GM19468 (cell line): ENCODE data around the gene MBD3L2.
"Not testable (repeated sequence)": the region's sequence is repeated elsewhere in the genome, so short reads cannot be mapped to it uniquely, and the experiment has no call there.

Experiments used
- ATAC-seq: cut with Tn5 transposase; IDR thresholded peaks from one replicate; pipeline ENCODE4 v1.9.1; 2021; ENCODE audit warnings: mild to moderate bottlenecking, moderate library complexity, moderate number of reproducible peaks; ENCODE audit not compliant: unreplicated experiment; ENCODE audit errors: extremely low read depth

MBD3L2 gene

DNA sequence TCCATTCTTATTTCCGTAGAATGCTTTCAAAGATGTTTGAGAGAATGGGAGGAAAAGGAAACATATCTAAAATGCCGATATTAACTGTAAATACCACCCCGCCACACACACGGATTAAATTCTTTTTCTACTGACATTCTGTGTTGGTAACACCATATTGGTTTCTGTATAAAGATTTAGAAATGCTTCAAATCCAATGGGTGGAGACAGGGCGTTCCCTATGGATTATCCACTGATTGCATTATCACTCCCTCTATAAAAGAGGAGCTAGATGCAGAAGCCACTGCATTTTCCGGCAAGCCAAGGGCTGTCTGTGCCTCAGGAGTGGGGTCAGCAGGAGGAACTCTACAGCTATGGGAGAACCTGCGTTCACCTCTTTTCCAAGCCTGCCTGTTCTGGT is at the start of gene MBD3L2:
TSS of gene MBD3L2 (plus strand) at position 301 of the 400 bp plus-strand sequence. CDS start at position 354, 53 bp downstream.
- not testable (repeated sequence) for ATAC-seq

DNA sequence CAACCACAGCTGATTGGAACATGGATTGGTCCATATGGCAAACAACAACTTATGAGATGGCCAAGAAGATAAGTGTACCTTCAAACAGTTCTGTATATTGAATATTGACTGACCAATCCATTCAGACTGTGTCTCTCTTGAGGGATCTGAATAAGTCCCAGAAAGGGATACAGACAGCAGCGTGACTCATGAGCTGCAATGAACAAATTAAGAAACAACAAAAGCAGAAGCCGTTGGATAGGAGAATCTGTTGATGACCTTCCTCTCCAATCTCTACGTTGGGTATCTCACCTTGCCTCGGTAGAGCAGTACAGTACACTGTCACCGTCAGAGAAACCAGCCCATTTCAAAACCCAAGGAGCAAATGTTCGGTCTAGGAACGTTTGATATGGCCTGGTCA is 49.2 kb upstream of the MBD3L2 start:
- no peak for ATAC-seq

DNA sequence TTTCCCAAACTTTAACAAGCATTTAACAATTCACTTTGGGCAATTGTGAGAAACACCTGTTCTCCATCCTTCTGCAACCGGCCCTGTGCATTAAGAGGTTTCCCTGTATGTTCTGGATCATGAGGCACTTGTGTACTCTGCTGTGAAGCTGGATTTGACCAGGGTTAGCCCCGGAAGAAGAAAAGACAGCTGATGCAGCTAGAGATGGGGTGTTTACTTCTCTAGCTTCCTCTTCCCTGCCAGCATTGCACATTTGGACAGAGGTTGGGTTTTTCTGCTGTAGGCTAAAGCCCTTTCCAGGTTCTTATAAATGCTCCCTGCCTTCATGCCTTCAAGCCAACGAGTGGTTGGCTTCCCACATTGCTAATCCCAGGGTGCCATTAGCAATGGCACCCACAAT is 48.8 kb upstream of the MBD3L2 start:
- ATAC-seq: no peak

DNA sequence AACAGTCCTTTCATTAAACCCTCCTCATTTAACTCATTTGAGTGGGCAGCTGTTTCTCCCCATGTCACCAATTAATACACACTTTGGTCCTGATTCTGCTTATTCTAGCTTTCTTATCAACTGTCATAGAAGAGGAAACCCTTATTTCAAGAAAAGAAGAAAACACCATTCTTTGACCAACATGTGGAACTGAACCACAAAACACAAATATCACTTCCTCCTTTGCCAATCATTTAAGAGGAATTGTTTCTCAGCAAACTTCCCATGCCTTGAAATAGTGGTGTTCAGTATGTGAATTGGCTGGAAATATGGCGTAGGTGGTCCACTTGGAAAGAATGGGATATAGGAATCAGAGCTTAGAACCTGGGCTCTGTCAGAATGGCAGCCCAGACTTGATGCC is 48.3 kb upstream of the MBD3L2 start:
- ATAC-seq: no peak

DNA sequence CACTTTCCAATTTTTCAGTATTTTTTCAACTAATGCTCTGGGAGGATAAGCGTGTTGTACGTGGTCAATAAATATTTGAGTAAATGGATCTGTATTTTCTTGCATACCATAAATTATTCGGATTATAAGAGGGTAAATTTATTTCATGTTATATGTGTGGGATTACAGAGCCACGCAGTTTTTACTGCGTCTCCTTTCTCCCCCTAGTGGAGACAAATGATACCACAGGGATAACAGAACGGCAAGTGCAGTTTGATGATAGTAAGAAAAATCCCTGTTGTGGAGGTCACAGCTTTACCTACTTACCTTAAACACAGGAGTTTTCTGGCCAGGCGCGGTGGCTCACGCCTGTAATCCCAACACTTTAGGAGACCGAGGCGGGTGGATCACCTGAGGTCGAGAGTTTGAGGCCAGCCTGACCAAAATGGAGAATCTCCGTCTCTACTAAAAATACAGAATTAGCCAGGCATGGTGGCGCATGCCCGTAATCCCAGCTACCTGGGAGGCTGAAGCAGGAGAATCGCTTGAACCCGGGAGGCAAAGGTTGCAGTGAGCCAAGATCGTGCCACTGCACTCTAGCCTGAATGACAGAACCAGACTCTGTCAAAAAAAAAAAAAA is 44.7 kb upstream of the MBD3L2 start:
- ATAC-seq: no peak

DNA sequence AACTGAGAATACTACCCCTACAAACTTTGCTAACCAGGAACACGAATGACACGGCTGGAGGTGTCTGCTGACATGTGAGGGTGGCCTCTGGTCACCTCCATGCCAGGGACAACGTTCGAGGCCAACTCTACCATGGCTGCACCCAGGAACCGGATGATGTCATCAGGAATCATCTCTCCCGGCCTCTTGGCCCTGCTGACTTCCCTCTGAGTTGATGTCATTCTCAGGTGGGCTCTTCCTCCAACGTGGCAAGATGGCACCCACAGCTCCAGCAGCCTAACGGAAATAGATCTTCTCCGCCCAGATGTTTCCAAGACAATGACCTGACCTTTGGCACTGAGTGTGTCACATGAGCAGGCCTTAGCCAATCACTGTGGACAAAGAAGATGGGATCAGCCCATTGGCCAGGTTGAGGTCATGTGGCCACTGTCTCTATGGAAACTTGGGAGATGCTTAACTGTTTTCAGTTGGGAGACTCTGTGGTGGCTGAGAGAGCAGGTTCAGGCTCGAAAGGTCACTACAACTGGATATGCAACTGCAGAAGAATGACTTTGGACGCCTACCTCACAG is 42.9 kb upstream of the MBD3L2 start:
- no peak for ATAC-seq

DNA sequence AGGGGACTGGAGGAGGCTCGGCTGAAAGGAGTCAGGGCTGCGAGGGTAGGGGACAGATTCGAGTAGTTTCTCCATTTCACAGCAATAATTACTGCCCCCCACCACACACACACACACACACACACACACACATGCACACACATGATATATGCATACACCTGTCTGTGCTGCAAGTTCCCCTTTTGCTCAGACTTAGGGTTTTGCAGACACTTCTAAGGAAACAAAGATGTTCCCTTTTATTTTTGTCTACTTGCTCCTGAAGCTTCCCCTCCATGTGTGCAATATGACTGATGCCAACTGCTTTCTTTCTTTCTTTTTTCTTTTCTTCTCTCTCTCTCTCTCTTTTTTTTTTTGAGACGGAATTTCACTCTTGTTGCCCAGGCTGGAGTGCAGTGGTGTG is 41.3 kb upstream of the MBD3L2 start:
- ATAC-seq: no peak

DNA sequence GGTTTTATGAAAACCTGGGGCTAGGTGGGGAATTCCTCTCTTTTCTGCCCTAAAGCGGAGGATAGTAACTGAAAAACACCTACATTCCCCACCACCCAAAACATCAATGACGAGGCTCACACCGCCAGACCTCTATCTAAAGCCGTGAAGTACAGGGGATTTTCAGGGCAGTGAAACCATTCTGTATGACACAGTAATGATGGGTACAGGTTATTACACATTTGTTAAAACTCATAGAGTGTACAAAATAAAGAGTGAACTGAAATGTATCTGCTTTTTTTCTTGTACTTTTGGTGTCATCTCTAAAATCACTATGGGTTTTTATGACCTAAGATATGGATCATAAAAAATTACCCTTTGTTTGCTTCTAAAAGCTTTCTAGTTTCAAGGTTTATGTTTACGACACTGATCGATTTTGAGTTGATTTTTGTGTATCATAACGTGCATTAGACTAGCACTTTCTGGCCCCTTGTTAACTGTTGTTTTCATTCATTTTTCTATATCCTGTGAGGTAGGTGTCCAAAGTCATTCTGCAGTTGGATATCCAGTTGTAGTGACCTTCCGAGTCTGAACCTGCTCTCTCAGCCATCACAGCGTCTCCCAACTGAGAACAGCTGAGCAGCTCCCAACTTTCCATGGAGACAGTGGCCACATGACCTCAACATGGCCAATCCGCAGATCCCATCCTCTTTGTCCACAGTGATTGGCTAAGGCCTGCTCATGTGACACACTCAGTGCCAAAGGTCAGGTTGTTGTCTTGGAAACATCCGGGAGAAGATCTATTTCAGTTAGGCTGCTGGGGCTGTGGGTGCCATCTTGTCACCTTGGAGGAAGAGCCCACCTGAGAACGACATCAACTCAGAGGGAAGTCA is 38.2 kb upstream of the MBD3L2 start:
- no peak for ATAC-seq

DNA sequence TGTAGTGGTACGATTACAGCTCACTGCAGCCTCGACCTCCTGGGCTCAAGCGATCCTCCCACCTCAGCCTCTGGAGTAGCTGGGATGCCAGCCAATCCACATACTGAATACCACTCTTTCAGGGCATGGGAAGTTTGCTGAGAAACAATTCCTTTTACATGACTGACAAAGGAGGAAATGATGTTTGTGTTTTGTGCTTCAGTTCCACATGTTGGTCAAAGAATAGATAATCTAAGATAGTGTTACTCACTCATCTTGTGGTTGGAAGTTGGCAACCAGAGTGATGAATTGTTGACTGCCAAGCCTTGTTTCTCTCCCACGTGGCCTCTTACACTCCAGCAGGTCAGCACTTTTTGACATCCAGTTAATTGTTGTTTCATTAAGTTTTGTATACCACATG is 35.4 kb upstream of the MBD3L2 start:
- ATAC-seq: no peak

DNA sequence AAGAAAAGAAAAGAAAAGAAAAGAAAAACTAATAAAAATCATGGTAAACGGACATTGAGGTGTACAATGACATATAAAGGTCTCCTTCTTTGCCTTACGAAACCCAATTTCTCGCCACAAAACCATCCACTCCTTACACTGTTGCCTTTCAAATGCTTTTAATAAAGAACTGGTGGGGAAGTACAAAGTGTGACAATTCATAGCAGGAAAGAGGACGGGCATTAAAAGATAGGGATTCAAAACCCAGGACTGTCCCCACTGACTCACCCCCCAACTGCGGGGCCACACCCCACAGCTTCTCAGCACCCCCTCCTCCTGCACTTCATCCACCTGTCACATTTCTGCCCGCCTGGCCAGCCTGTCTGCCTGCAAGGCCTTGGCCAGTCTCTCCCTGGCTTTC is 30.3 kb upstream of the MBD3L2 start:
- no peak for ATAC-seq

DNA sequence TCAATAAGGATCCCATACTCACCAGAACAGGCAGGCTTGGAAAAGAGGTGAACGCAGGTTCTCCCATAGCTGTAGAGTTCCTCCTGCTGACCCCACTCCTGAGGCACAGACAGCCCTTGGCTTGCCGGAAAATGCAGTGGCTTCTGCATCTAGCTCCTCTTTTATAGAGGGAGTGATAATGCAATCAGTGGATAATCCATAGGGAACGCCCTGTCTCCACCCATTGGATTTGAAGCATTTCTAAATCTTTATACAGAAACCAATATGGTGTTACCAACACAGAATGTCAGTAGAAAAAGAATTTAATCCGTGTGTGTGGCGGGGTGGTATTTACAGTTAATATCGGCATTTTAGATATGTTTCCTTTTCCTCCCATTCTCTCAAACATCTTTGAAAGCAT is 27.8 kb upstream of the MBD3L2 start, which contains the start of gene MBD3L2B:
TSS of gene MBD3L2B (minus strand) at position 101 of the 400 bp plus-strand sequence. CDS start at position 67, 34 bp downstream.
- ATAC-seq: not testable (repeated sequence)

DNA sequence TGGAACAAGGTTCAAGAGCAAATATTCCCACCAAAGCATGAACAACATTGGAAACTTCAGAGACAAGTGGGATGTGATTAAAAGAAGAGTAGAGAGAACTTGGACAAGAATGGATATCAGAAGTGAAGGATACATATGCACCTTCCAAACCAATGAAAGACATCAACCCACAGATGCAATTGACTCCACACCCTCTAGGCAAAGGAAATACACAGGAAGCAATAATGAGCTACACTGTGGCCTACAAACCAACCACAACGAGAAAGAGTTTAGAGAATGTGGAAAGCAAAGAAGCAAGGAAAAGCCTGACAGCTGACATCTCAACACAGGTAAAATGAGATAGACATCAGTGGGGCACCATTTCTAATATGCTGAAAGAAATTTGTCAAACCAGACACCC is 20.3 kb upstream of the MBD3L2 start:
- ATAC-seq: not testable (repeated sequence)

DNA sequence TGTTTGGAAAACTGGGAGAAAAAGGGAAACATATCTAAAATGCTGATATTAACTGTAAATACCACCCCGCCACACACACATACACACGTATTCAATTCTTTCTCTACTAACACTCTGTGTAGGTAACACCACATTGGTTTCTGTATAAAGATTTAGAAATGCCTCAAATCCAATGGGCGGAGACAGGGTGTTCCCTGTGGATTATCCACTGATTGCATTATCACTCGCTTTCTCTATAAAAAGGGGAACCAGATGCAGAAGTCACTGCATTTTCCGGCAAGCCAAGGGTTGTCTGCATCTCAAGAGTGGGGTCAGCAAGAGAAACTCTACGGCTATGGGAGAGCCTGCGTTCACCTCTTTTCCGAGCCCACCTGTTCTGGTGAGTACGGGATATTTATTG is 18.8 kb upstream of the MBD3L2 start, which contains the start of gene MBD3L5:
TSS of gene MBD3L5 (plus strand) at position 301 of the 400 bp plus-strand sequence. CDS start at position 335, 34 bp downstream.
- ATAC-seq: not testable (repeated sequence)

DNA sequence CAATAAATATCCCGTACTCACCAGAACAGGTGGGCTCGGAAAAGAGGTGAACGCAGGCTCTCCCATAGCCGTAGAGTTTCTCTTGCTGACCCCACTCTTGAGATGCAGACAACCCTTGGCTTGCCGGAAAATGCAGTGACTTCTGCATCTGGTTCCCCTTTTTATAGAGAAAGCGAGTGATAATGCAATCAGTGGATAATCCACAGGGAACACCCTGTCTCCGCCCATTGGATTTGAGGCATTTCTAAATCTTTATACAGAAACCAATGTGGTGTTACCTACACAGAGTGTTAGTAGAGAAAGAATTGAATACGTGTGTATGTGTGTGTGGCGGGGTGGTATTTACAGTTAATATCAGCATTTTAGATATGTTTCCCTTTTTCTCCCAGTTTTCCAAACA is 9.0 kb upstream of the MBD3L2 start, which contains the start of gene MBD3L4:
TSS of gene MBD3L4 (minus strand) at position 101 of the 400 bp plus-strand sequence. CDS start at position 66, 35 bp downstream.
- ATAC-seq: not testable (repeated sequence)

DNA sequence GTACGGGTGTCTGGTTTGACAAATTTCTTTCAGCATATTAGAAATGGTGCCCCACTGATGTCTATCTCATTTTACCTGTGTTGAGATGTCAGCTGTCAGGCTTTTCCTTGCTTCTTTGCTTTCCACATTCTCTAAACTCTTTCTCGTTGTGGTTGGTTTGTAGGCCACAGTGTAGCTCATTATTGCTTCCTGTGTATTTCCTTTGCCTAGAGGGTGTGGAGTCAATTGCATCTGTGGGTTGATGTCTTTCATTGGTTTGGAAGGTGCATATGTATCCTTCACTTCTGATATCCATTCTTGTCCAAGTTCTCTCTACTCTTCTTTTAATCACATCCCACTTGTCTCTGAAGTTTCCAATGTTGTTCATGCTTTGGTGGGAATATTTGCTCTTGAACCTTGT is 7.6 kb upstream of the MBD3L2 start:
- ATAC-seq: not testable (repeated sequence)

DNA sequence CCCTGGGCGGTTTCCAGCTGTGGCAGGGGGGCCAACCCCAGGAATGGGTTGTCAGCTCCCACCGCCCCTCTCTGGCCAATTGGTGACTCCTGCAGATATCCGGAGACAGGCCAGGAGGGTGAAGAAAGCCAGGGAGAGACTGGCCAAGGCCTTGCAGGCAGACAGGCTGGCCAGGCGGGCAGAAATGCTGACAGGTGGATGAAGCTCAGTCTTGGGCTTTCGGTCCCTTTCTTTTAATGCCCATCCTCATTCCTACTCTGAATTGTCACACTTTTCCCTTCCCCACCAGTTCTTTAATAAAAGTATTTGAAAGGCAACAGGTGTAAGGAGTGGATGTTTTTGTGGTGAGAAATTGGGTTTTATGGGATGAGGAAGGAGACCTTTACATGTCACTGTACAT is 2.3 kb downstream of the MBD3L2 start:
- not testable (repeated sequence) for ATAC-seq

DNA sequence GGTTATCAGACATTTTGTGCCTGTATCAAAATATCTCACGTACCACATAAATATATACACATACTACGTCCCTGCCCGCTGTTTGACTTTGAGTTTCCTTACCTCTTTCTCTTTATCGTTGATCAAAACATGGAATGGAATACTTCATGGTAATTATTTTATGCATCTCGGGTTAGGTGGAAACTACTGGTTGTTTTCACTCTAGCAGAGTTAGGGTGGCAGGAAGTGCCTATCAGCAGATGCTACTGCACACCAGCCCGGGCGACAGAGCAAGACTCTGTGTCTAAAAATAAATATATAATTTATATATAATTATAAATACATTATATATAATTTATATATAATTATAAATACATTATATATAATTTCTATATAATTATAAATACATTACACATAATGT is 3.8 kb downstream of the MBD3L2 start:
- not testable (repeated sequence) for ATAC-seq

DNA sequence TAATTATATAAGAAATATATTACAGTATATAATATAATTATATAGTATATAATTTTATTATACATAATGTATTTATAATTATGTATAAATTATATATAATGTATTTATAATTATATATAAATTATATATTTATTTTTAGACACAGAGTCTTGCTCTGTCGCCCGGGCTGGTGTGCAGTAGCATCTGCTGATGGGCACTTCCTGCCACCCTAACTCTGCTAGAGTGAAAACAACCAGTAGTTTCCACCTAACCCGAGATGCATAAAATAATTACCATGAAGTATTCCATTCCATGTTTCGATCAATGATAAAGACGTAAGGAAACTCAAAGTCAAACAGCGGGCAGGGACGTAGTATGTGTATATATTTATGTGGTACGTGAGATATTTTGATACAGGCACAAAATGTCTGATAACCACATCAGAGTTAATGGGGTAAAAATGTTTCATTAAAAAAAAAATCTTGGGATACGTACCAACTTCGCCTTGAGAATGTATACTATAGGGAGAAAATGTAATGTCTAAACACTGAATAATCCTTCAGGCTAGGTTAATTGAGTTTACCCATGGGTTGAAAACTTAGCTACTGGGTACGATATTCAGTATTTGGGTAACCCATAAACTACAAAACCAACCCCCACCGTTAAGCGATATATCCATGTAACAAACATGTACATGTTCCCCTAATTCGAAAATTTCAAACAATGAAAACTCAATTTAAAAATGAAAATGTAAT is 5.7 kb downstream of the MBD3L2 start:
- not testable (repeated sequence) for ATAC-seq

DNA sequence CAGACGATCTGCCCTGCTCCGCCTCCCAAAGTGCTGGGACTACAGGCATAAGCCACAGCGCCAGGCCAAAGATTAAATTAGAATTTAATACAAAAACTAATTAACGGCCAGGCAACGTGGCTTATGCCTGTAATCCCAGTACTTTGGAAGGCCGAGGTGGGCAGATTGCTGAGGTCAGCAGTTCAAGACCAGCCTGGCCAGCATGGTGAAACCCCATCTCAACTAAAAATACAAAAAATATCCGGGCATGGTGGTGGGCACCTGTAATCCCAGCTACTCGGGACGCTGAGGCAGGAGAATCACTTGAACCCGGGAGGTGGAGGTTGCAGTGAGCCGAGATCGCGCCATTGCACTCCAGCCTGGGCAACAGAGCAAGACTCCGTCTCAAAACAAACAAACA is 6.6 kb downstream of the MBD3L2 start:
- not testable (repeated sequence) for ATAC-seq

DNA sequence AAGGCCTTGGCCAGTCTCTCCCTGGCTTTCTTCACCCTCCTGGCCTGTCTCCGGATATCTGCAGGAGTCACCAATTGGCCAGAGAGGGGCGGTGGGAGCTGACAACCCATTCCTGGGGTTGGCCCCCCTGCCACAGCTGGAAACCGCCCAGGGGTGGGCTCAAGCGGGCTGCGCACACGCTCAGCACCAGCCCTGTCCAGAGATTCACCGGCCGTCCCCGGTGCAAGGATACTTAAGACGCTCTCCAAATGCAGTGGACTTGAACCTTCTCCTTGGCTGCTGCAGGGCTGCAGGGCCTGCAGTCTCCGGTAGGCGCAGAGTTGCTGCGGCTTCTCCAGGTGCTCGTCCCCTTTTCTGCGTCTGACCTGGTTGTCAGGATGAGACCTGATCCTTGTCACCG is 7.2 kb downstream of the MBD3L2 start:
- ATAC-seq: not testable (repeated sequence)
